OCI-M2 (cell line): ENCODE data around the gene MED13L.
"Not testable (repeated sequence)": the region's sequence is repeated elsewhere in the genome, so short reads cannot be mapped to it uniquely, and the experiment has no call there.

Experiments
- DNase-seq: peaks from one replicate; lab custom pipeline; 2025; ENCODE audit not compliant: unreplicated experiment; lab: John Stamatoyannopoulos, UW

The MED13L gene

GRCh38 chr12:116248433-116248832 lies 29.1 kb downstream of the MED13L start:
- DNase-seq, result no peak

GRCh38 chr12:116247377-116247776 lies 30.1 kb downstream of the MED13L start:
- no peak for DNase-seq

- no peak for DNase-seq
Observed at GRCh38 chr12:116246490-116247179, 30.9 kb downstream of the MED13L start.

DNA sequence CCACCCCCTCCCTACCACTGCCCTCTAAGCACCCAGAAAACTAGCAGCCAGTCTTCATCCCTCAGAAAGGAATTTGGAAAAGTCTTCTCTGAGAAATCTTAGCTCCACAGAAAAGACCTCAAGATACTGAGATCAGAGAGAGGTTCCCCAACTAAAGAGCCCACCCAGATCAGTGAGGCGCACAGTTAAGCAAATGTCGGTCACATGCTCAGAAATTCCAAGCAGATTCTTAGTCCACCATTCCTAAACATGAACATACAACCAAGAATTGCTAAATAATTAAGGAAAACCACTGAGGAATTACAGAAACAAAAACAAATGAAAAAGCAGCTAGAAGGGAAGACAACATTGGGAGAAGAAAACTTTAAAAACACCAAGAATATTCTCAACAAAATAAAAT lies 32.3 kb downstream of the MED13L start:
- no peak for DNase-seq

- no peak for DNase-seq
Observed at GRCh38 chr12:116244474-116245090, 32.9 kb downstream of the MED13L start.

GRCh38 chr12:116244001-116244400 lies 33.5 kb downstream of the MED13L start:
- no peak for DNase-seq

GRCh38 chr12:116242740-116243139 lies 34.8 kb downstream of the MED13L start:
- DNase-seq, result no peak

DNA sequence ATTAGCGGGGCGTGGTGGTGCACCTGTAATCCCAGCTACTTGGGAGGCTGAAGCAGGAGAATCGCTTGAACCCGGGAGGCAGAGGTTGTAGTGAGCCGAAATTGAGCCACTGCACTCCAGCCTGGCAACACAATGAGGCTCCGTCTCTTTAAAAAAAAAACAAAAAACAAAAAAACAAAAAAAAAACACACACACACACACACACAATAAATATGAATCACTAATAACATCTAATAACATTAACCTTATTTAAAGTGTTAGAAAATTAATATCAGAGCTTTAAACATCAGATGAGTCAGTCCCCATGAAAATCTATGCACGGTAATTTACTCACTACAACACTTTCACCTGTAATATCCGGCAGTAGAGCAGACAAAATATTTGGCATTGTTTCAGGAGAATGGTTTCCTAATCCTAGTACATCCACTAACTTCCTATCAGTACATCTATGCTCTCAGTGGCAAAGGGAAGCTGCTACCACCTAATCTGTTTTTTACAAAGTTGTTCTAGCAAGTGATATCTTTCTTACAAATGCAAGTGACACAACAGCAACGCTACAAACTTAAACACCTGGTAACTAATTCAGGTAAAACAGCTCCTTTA lies 36.2 kb downstream of the MED13L start:
- no peak for DNase-seq

- not testable (repeated sequence) for DNase-seq
Observed at GRCh38 chr12:116238570-116239119, 38.8 kb downstream of the MED13L start.

GRCh38 chr12:116238149-116238548 lies 39.3 kb downstream of the MED13L start:
- DNase-seq, result no peak

DNA sequence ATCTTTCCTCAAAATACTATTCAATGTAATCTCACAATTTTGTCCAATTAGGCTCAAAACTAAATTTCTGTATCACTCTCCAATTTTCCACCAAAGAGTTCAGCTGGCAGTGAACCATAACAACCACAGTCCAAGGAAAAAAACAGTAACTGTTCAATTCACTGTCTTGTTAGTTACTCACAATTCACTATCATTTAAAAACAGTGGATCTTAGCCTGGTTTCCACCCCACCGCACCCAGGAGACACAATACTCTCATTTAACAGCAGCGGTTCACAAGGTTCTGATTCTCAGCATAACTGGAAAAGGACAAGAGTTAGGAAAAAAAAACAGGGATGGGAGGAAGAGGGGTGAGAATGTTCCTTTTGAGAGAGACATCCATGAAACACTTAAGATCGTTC lies 40.5 kb downstream of the MED13L start:
- DNase-seq, result no peak

DNA sequence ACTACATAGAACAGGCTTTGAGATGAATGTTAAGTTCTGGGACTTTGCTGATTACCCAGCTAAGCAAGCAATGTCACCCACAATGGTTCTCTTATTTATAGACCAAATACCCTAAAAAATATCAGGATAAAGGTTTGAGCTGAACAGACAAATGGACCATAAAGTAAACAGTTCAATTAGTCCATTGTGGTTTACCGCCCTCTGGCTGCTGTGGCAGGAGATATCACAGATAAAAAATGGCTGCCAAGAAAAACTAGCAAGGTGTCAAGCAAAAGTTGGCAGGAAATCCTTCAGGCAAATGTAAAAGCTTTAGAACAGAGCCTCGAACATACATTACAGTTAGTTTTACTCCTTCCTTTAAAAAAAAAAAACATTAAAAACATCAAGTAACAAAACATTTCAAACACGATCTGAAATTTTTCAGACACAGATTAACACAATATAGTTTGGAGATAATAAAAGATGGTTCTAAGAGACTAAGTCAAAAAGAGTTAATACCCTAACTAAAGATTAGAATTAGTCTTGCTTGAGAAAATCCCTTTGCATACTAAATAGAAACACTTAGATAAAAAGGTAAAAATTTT lies 41.3 kb downstream of the MED13L start:
- DNase-seq, result no peak

GRCh38 chr12:116234148-116234547 lies 43.3 kb downstream of the MED13L start:
- not testable (repeated sequence) for DNase-seq

DNA sequence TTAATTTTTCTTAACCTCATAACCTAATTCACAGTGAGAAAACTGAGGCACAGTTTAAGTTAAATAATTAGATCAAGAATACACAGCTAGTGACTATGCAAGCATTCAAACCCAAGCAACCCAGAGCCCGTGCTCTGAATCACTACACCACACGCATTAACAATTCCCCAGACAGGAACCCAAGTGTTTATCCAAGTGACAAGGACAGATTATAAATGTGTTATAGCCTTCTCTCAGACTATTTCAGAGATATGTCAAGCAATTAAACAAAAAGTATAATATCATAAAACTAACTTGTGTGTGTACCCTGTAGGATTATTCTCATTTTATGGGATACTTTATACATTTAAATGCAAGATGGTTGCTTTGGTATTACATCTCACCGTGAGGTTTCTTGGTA lies 43.8 kb downstream of the MED13L start:
- no peak for DNase-seq

DNA sequence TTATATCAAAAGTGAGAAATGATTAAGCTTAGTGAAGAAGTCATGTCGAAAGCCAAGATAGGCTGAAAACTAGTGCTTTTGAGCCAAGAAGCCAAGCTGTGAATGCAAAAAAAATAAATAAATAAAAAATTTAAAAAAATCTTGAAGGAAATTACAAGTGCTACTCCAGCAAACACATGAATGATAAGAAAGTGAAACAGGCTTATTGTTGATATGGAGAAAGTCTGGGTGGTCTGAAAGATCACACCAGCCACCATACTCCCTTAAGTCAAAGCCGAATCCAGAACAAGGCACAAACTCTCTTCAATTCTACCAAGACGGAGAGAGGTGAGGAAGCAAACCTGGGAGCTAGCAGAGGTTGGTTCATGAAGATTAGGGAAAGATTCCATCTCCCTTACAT lies 49.7 kb downstream of the MED13L start:
- DNase-seq, result no peak

GRCh38 chr12:116226026-116226425 lies 51.5 kb downstream of the MED13L start:
- DNase-seq, result no peak

- DNase-seq, result no peak
Observed at GRCh38 chr12:116222358-116222757, 55.1 kb downstream of the MED13L start.

GRCh38 chr12:116220756-116221155 lies 56.7 kb downstream of the MED13L start:
- no peak for DNase-seq

GRCh38 chr12:116217045-116217735 lies 60.3 kb downstream of the MED13L start:
- DNase-seq, result no peak

DNA sequence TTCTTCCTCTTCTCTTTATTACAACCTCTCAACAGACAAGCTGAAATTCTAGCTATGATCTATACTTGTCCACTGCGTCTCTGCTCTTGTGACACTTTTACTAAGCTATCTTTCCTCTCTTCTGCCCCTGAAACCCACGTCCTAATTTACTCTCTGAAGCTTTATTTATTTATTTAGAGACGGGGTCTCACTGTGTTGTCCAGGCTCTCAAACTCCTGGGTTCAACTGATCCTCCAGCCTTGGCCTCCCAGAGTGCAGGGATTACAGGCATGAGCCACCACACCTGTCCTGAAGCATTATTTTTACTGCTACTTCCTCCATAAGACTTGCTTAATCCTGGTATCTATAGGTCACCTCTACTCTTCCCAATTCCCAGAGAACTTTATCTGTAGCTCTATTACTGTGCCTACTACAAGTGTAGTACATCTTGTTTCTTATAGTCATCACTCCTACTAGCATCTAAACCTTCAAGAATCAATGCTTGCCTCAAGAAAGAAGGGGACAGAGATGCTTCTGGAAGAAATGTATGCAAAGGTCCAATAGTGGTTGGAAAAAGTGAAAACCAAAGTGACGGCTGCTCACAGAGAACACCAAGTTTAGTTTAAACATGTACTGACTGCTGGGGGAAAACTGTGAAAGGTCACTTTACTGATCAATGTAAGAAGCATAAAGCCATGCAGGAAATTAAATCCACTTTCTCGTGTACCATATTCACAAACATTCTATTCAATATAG lies 61.3 kb downstream of the MED13L start:
- DNase-seq, result no peak

DNA sequence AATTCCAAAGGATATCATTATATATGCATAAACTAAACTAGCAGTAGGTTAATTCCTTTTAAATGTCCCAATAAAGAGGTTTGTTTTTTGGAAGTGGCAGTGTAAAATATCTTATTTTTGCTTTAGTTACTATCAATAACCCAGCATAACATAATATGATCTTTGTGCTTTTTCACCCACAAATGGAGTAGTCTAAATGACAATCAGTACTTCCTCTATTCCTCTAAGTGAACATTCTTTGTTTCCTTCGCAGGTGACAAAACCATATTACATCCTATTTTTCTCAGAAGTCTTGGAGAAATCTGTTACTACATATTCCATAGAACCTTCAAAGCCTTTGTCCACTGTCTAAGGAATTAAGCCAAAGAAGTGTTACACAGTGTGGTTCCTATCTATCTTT lies 62.5 kb downstream of the MED13L start:
- DNase-seq, result no peak
